A549 (cell line): Measurements from ENCODE around the gene PPP2R2D.

Experiments used
- BHLHE40 ChIP-seq: IDR thresholded peaks from 2 replicates; pipeline ENCODE4 v1.6.1; 2012; ENCODE audit warnings: low read depth, low read length, inconsistent platforms
- EP300 ChIP-seq, 2 experiments: fragments of >200 bp; sonication (Bioruptor Twin); formaldehyde crosslinking; IDR thresholded peaks; 2 replicates in 1 of 2; 3 replicates in 1 of 2; pipeline ENCODE4 v1.6.1; 2016 to 2017
- HDAC2 ChIP-seq: fragments of 200-600 bp; sonication (generic); IDR thresholded peaks from 2 replicates; pipeline ENCODE4 v1.6.1; 2016
- HOXA7 ChIP-seq: fragments of 250-450 bp; sonication (Bioruptor Pico); IDR thresholded peaks from 2 replicates; pipeline ENCODE4 v1.5.0; 2020; ENCODE audit warnings: mild to moderate bottlenecking, moderate library complexity
- JUN ChIP-seq, 2 experiments: fragments of >200 bp; sonication (Bioruptor Twin); formaldehyde crosslinking; IDR thresholded peaks; 2 replicates in 1 of 2; 3 replicates in 1 of 2; pipeline ENCODE4 v1.6.1; 2016 to 2017
- MAFK ChIP-seq: fragments of 450-650 bp; IDR thresholded peaks from 2 replicates; pipeline ENCODE4 v1.6.1; 2014; ENCODE audit not compliant: partially characterized antibody
- MAX ChIP-seq: IDR thresholded peaks from 2 replicates; pipeline ENCODE4 v1.6.1; 2012
- MYC ChIP-seq: IDR thresholded peaks from 2 replicates; pipeline ENCODE4 v1.6.1; 2012; ENCODE audit warnings: mild to moderate bottlenecking, inconsistent platforms, low read length, improper control_type of control experiment, borderline replicate concordance
- PHF8 ChIP-seq: fragments of 200-600 bp; sonication (generic); IDR thresholded peaks from 2 replicates; pipeline ENCODE4 v1.6.1; 2016; ENCODE audit warnings: low read depth, mild to moderate bottlenecking, antibody characterized with exemption, moderate library complexity, borderline replicate concordance
- POLR2A ChIP-seq: IDR thresholded peaks from 2 replicates; pipeline ENCODE4 v1.6.1; 2012; ENCODE audit warnings: mild to moderate bottlenecking, low read length
- TF ChIP-seq, protein P1 (sequence below): fragments of 150-350 bp; IDR thresholded peaks from 2 replicates; pipeline ENCODE4 v1.6.1; 2014; ENCODE audit warnings: low read depth, mild to moderate bottlenecking, low read length
- TF ChIP-seq, protein P2 (sequence below): fragments of >200 bp; sonication (Bioruptor Twin); formaldehyde crosslinking; IDR thresholded peaks from 3 replicates; pipeline ENCODE4 v1.5.1; 2016
- TF ChIP-seq, protein P3 (sequence below): fragments of 200-600 bp; sonication (generic); IDR thresholded peaks from 2 replicates; pipeline ENCODE4 v1.6.1; 2016; ENCODE audit warnings: antibody characterized with exemption, mild to moderate bottlenecking, moderate library complexity

DNA sequence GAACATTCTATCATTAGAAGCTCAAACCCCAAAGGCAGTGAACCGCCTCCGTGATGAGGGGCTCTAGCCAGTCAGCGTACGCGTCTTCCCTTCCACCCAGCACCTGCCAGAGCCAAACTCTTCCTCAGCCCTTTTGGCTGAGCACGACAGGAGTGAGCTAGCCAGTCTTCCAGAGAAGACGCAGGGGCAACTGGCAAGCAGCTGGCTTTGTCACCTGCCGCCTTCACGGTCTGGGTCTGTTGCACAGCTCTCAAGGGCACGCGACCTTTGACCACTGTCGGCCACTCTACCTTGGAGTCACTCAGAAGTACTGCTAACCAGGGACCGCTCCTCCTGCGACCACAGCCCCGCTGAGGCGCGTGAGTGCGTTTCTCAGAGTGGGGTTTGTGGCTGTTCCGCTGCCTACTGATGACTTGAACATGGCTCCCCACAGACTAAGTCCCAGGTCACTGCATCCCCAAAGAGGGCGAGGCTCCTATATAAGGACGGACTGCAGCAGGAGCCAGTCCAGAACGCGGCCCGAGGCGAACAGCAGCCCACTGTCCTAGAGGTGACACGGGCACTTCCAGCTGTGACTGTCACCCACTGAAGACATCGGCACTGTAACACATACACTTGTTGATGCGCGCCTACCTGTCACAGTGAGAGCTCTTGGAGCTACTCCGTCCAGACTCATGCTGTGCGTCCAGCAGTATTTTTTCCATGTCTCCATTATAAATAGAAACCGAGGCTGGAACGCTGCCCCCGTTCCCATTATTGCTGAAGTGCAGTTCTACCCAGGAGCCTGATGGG is 72.5 kb downstream of the PPP2R2D start:
- TF ChIP-seq MAFK (no peak), HDAC2 (no peak), EP300 (IDR thresholded peaks at IDR 0.05) (no peak), BHLHE40 (no peak), MYC (no peak), MAX (no peak), POLR2A (no peak), JUN (IDR thresholded peaks at IDR 0.05) (no peak), HOXA7 (no peak), PHF8 (no peak)
- TF ChIP-seq, protein P1, sequence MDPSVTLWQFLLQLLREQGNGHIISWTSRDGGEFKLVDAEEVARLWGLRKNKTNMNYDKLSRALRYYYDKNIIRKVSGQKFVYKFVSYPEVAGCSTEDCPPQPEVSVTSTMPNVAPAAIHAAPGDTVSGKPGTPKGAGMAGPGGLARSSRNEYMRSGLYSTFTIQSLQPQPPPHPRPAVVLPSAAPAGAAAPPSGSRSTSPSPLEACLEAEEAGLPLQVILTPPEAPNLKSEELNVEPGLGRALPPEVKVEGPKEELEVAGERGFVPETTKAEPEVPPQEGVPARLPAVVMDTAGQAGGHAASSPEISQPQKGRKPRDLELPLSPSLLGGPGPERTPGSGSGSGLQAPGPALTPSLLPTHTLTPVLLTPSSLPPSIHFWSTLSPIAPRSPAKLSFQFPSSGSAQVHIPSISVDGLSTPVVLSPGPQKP, result no peak
- TF ChIP-seq, protein P2, sequence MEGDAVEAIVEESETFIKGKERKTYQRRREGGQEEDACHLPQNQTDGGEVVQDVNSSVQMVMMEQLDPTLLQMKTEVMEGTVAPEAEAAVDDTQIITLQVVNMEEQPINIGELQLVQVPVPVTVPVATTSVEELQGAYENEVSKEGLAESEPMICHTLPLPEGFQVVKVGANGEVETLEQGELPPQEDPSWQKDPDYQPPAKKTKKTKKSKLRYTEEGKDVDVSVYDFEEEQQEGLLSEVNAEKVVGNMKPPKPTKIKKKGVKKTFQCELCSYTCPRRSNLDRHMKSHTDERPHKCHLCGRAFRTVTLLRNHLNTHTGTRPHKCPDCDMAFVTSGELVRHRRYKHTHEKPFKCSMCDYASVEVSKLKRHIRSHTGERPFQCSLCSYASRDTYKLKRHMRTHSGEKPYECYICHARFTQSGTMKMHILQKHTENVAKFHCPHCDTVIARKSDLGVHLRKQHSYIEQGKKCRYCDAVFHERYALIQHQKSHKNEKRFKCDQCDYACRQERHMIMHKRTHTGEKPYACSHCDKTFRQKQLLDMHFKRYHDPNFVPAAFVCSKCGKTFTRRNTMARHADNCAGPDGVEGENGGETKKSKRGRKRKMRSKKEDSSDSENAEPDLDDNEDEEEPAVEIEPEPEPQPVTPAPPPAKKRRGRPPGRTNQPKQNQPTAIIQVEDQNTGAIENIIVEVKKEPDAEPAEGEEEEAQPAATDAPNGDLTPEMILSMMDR, result no peak
- TF ChIP-seq, protein P3, sequence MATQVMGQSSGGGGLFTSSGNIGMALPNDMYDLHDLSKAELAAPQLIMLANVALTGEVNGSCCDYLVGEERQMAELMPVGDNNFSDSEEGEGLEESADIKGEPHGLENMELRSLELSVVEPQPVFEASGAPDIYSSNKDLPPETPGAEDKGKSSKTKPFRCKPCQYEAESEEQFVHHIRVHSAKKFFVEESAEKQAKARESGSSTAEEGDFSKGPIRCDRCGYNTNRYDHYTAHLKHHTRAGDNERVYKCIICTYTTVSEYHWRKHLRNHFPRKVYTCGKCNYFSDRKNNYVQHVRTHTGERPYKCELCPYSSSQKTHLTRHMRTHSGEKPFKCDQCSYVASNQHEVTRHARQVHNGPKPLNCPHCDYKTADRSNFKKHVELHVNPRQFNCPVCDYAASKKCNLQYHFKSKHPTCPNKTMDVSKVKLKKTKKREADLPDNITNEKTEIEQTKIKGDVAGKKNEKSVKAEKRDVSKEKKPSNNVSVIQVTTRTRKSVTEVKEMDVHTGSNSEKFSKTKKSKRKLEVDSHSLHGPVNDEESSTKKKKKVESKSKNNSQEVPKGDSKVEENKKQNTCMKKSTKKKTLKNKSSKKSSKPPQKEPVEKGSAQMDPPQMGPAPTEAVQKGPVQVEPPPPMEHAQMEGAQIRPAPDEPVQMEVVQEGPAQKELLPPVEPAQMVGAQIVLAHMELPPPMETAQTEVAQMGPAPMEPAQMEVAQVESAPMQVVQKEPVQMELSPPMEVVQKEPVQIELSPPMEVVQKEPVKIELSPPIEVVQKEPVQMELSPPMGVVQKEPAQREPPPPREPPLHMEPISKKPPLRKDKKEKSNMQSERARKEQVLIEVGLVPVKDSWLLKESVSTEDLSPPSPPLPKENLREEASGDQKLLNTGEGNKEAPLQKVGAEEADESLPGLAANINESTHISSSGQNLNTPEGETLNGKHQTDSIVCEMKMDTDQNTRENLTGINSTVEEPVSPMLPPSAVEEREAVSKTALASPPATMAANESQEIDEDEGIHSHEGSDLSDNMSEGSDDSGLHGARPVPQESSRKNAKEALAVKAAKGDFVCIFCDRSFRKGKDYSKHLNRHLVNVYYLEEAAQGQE, result no peak
